Osteoblast (primary cell): ENCODE measurements around the gene LGALS8. TPM values are rescaled to one million over a fixed set of nuclear protein-coding genes. Genes with fewer than 3 reads are reported as not detected.

Source experiments
- DNase-seq: peaks from one replicate; pipeline ENCODE4 v3.0.0; 2011; ENCODE audit warnings: low spot score, mixed read lengths; ENCODE audit not compliant: insufficient read length; ENCODE audit errors: missing footprints
- H2AFZ ChIP-seq: 2 replicates; pipeline ENCODE4 v1.6.0; 2011; ENCODE audit warnings: mild to moderate bottlenecking, low read length
- H3K27ac ChIP-seq: 2 replicates; pipeline ENCODE4 v1.5.1; 2011; ENCODE audit warnings: mild to moderate bottlenecking, low read depth, low read length, moderate library complexity
- H3K27me3 ChIP-seq: 2 replicates; pipeline ENCODE4 v1.6.0; 2012; ENCODE audit warnings: mild to moderate bottlenecking, control low read depth, inconsistent platforms, low read length, moderate library complexity; ENCODE audit not compliant: insufficient read depth
- H3K36me3 ChIP-seq: 2 replicates; pipeline ENCODE4 v1.5.1; 2011; ENCODE audit warnings: mild to moderate bottlenecking, low read length, control low read depth, moderate library complexity; ENCODE audit not compliant: insufficient read depth
- H3K4me1 ChIP-seq: 2 replicates; pipeline ENCODE4 v1.5.1; 2011; ENCODE audit warnings: mild to moderate bottlenecking, low read length, control low read depth, moderate library complexity; ENCODE audit not compliant: insufficient read depth
- H3K4me2 ChIP-seq: 2 replicates; pipeline ENCODE4 v1.6.0; 2011; ENCODE audit warnings: mild to moderate bottlenecking, low read length; ENCODE audit not compliant: insufficient read depth
- H3K4me3 ChIP-seq: fragments of 200-600 bp; sonication (generic); 3 replicates; pipeline ENCODE4 v1.5.1; 2012; ENCODE audit warnings: mild to moderate bottlenecking, low read length, inconsistent platforms; ENCODE audit not compliant: insufficient read depth
- H3K79me2 ChIP-seq: 2 replicates; pipeline ENCODE4 v1.6.0; 2012; ENCODE audit warnings: mild to moderate bottlenecking, low read length, control low read depth, inconsistent platforms; ENCODE audit not compliant: insufficient read depth
- H3K9me3 ChIP-seq: 2 replicates; pipeline ENCODE4 v1.5.1; 2011; ENCODE audit warnings: low read depth, low read length, control low read depth
- H4K20me1 ChIP-seq: 2 replicates; pipeline ENCODE4 v1.6.0; 2012; ENCODE audit warnings: mild to moderate bottlenecking, low read length, control low read depth; ENCODE audit not compliant: insufficient read depth
- total RNA-seq: library from RNA; depleted of rRNA; stranded (reverse); fragments of >200 nt; gene quantifications from 2 replicates; pipeline ENCODE4 v1.2.3, GENCODE V29; 2012
- TF ChIP-seq, protein P1 (sequence below): IDR thresholded peaks from 2 replicates; pipeline ENCODE4 v1.5.1; 2011; ENCODE audit warnings: mild to moderate bottlenecking, low read depth, low read length, moderate library complexity; ENCODE audit errors: extremely low read depth

The LGALS8 gene
- total RNA-seq, 1 donor: 79.6 TPM

- Histone ChIP-seq H2AFZ (no peak overlapping the region), H3K4me3 (no peak overlapping the region), H4K20me1 (no peaks in the 10 kb centered on the region), H3K79me2 (no peaks in the 10 kb centered on the region), H3K4me2 (no peak overlapping the region), H3K4me1 (peaks cover 10% of the 10 kb centered on the region), H3K27ac (no peak overlapping the region), H3K36me3 (no peaks in the 10 kb centered on the region), H3K9me3 (no peaks in the 10 kb centered on the region), H3K27me3 (no peaks in the 10 kb centered on the region)
- TF ChIP-seq, protein P1, sequence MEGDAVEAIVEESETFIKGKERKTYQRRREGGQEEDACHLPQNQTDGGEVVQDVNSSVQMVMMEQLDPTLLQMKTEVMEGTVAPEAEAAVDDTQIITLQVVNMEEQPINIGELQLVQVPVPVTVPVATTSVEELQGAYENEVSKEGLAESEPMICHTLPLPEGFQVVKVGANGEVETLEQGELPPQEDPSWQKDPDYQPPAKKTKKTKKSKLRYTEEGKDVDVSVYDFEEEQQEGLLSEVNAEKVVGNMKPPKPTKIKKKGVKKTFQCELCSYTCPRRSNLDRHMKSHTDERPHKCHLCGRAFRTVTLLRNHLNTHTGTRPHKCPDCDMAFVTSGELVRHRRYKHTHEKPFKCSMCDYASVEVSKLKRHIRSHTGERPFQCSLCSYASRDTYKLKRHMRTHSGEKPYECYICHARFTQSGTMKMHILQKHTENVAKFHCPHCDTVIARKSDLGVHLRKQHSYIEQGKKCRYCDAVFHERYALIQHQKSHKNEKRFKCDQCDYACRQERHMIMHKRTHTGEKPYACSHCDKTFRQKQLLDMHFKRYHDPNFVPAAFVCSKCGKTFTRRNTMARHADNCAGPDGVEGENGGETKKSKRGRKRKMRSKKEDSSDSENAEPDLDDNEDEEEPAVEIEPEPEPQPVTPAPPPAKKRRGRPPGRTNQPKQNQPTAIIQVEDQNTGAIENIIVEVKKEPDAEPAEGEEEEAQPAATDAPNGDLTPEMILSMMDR: no peak
- no peak for DNase-seq
Observed at GRCh38 chr1:236511735-236512418, 11.9 kb upstream of the LGALS8 start.

- no peak overlapping the region for H2AFZ ChIP-seq
- no peak overlapping the region for H3K4me3 ChIP-seq
- H4K20me1 ChIP-seq: no peaks in the 10 kb centered on the region
- no peak overlapping the region for H3K27ac ChIP-seq
- H3K79me2 ChIP-seq: no peaks in the 10 kb centered on the region
- no peak overlapping the region for H3K4me2 ChIP-seq
- no peaks in the 10 kb centered on the region for H3K9me3 ChIP-seq
- peaks cover 10% of the 10 kb centered on the region for H3K4me1 ChIP-seq
- no peak for DNase-seq
- TF ChIP-seq, protein P1: no peak
- H3K27me3 ChIP-seq: no peaks in the 10 kb centered on the region
- H3K36me3 ChIP-seq: no peaks in the 10 kb centered on the region
Observed at GRCh38 chr1:236514703-236515442, 8.9 kb upstream of the LGALS8 start.

DNA sequence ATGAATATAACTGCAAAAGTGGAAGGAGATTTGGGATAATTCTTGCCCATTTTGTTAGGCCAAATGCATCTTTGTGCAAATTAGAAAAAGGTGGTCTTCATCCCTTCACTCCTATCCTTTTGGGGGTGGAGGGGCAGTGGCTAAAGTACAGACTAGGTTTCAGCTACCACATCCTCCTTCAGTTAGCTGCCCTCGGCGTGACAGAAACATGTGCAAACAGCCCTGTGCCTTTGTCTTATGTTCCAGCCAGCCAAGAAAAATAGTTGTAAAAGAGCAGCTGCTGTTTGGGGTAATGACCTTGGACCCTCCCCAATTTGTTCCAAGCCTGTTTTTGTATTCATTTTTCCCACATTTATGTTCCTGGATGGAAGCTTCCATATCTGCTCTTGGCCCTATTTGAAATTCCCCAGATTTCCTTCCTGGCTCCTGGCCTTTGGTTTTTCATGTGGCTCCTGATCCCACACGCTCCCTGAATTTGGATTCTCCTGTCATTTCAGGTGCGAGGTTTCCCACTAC lies 8.3 kb upstream of the LGALS8 start:
- H3K9me3 ChIP-seq: no peaks in the 10 kb centered on the region
- no peak for DNase-seq
- H3K79me2 ChIP-seq: no peaks in the 10 kb centered on the region
- H3K4me1 ChIP-seq: peaks cover 10% of the 10 kb centered on the region
- H3K4me3 ChIP-seq: no peak overlapping the region
- H3K4me2 ChIP-seq: no peak overlapping the region
- H3K27me3 ChIP-seq: no peaks in the 10 kb centered on the region
- H4K20me1 ChIP-seq: no peaks in the 10 kb centered on the region
- H2AFZ ChIP-seq: no peak overlapping the region
- H3K36me3 ChIP-seq: no peaks in the 10 kb centered on the region
- TF ChIP-seq, protein P1: no peak
- H3K27ac ChIP-seq: no peak overlapping the region

DNA sequence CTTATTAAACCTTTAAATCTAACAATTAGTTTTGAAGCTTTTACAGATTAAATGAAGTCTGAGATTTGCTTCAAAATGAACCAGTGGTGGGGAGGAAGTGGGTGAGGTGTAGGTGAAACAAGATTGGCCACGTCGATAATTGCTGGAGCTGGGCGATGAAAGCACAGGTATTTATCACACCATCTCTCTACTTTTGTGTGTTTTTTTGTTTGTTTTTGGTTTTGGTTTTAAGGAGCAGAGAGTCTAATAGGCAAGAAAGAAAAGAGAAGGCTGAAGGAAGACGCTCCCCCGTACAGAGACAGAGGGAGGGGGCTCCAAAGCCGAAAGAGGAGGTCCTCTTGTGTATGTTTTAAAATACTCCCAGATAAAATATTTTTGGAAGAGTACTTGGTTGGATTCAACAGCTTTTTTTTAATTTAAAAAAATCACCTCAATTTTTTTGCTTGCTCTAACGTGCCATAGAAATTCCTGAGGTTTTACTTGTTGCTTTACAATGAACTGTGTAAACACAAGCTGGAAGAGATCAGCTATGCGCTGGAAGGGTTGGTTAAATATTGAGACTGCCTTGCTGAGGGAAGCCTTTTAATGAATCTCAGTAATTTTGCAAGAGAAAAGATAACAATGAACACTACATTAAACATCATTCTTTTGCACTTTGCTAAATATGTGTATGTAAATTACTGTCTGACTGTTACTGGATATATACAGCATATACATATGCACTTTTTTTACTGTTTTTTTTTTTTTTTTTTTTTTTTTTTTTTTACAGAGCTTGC lies 6.7 kb upstream of the LGALS8 start:
- no peaks in the 10 kb centered on the region for H3K36me3 ChIP-seq
- H3K9me3 ChIP-seq: no peaks in the 10 kb centered on the region
- no peaks in the 10 kb centered on the region for H3K79me2 ChIP-seq
- DNase-seq: no peak
- no peak overlapping the region for H2AFZ ChIP-seq
- TF ChIP-seq, protein P1: no peak
- H4K20me1 ChIP-seq: no peaks in the 10 kb centered on the region
- H3K27ac ChIP-seq: no peak overlapping the region
- peak overlapping the region; percentile 14 for H3K4me3 ChIP-seq
- peak overlapping the region; percentile 69 for H3K4me2 ChIP-seq
- peaks cover 10% of the 10 kb centered on the region for H3K4me1 ChIP-seq
- H3K27me3 ChIP-seq: no peaks in the 10 kb centered on the region
